NCI-H1417 treated with DMSO at 0.1 percent for 48 hours (cell line): ENCODE data around the gene SCP2.

Experiments used
- DNase-seq: peaks from one replicate; lab custom pipeline; 2025; lab: John Stamatoyannopoulos, UW

SCP2 gene

DNA sequence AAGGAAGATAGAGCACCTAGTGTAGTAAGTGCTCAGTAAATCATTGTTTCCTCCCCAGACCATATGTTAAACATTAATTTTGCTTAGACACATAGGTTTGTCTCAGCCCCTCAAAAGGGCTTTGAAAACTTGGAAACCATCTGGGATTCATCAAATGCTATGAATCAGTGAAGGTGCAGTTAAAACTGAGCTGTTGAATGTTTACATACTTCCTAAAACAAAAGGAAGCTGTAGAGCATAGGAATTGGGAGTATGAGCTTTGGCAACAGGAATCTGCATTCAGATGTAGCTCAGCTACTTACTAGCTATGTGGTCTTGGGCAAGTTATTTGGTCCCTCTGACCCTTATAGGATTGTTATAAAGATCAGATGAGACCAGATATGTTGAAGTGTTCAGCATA lies 116.2 kb downstream of the SCP2 start:
- no peak for DNase-seq

- DNase-seq: no peak
These were observed 117.8 kb downstream of the SCP2 start for GRCh38 chr1:53044926-53045325.

DNA sequence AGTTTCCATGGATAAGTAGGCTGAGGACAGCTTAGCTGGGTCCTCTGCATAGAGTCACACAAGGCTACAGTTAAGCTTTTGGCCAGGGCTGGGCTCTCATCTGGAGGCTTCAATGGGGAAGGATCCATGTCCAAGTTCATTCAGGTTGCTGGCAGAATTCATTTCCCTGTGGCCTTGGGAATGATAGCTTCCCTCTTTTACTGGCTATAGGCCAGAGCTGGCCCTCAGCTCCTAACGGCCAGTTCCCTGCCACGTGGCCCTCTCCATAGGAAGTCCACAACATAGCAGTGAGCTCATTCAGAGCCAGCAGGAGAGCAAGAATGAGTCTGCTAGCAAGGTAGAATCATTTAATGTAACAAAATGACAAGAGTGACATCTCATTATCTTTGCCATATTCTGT lies 119.9 kb downstream of the SCP2 start:
- DNase-seq: no peak

DNA sequence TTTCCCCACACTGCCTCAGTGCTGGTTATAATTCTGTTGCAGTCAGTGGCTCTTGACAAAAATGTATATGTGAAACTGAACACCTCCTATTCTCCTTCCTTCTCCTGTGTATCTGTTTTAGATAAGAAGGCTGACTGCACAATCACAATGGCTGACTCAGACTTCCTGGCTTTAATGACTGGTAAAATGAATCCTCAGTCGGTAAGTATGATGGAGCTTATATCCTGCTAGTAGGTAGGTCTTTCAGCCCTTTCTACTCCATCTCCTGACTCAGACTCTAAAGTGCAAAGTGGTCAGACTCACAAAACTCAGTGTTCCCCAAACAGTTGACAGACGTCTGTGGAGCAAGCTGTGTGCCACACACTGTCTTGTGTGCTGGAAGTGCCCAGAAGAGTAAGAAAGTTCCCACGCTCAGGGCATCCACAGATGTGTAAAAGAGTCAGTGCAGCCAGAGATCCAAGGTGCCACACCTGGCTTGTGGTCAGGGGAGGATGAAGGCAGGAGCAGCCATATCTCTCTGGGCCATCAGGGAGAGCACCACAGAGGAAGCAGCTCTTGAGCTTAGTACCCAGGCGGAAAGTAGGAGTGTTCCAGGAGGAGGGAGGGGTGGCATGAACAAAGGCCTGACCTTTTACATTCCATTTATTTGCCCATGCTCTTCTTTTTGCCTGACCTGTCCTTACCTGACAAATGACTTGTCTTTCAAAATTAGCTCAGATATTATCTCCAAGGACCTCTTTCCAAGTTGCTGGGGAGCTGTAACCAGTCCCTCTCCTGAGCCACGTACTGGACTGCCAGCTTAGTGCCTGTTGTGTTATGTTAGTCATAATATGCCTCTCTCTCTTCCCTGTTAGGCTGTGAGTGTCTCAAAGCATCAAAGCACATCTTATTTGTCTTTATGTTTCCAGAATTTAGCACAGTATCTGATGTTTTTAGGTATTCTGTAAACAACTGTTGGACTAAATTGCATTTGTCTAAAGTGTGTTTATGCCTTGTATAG lies 121.0 kb downstream of the SCP2 start:
- DNase-seq: no peak

DNA sequence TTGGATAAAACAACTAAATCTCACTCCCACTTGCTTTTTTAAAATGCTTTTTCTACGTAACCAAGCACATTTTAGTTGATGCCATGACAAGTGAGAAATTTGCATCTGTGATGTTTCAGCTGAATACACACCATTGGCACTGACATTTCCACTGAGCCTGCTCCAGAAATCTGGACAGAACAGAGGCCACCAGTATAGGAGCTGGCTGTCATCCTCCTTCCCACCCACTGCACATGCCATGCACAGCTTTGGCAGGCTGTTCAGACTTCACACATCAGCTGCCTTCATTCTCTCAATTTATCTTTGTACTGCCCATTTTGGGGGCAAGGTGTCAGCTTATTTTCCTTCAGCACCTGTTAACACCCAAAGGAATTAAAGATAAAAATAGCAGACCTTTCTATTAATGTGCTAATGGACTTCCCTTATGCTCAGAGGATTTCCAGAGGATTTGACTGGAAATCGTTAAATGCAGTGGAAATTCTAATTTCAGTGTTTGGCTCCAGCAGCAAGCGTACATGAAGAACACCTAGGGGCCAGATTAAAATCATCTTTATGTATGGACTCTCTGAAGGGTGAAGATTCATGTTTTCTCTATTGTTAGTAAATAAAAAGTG lies 122.0 kb downstream of the SCP2 start:
- DNase-seq: no peak

GRCh38 chr1:53049574-53049967 lies 122.5 kb downstream of the SCP2 start:
- no peak for DNase-seq

- DNase-seq: no peak
These were observed 123.2 kb downstream of the SCP2 start for GRCh38 chr1:53050310-53050709.

- no peak for DNase-seq
These were observed 124.6 kb downstream of the SCP2 start for GRCh38 chr1:53051676-53052075.

DNA sequence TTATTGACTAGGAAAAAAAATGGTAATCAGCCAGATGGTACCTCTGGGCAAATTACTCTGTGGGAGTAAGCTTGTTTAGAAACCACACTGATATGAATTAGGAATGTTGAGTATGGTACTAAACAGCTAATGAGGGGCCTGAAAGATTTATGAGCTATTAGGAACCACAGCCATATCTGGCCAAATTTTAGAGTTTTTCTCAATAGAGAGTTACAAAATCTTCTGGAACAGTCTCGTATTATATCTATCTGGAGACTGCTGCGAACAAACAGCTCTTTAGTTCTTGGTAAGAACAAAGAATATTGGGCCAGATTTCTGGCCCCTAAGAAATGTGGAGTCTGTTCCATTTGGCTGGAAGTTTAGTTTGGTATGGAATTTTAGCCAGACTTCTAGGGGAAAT lies 130.1 kb downstream of the SCP2 start:
- DNase-seq: no peak

DNA sequence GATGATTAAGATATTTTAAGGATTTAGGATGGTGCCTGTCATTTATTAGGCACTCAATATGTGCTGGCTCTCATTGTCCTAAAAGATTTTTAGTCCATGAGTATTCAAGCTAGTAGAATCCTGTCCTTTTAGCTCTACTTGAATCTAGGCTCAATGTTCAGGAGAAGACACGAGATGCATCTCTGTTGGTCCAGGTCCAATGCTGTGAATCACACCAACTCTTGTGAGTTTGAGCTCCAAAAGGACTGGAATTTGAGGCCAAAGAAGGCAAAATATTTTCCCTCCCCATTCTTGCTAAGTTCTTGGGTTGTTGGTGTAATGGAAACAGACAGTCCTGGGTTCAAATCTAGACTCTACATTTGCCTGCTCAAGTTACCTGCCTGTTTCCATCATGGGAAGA lies 133.5 kb downstream of the SCP2 start:
- DNase-seq: no peak

DNA sequence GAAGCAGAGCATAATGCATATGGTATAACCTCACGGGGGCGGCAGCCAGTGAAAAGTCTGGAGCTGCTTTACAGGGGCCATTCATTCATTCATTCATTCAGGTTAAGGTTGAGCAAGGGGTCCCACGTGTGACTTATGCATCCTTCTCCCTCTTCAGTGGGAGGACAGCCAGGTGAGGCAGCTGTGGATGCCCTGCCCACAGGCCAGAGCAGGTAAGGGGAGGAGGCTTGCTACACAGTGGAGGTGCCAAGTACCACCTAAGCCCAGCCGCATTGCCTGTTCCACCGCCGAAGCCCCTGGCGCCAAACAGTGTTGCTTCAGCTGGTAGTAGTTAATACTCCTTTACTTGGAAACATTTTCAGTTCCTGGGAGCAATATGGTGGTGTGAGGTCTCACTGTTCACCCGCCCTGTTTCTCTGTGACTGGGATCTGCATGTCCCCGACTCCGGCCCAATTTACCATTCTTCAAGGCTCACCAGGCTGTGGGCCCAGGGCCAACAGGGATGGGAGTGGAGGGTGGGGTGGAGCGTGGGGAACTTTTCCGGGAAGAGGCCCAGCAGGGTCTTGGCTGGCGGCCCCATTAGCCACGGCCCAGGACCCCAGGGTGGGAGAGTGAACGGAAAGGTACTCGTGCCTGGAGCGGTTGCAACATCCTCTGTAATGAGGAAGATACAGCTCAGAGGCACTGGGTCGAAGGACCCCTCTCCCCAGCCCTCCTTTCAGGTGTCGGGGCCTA lies 134.2 kb downstream of the SCP2 start:
- DNase-seq: no peak

DNA sequence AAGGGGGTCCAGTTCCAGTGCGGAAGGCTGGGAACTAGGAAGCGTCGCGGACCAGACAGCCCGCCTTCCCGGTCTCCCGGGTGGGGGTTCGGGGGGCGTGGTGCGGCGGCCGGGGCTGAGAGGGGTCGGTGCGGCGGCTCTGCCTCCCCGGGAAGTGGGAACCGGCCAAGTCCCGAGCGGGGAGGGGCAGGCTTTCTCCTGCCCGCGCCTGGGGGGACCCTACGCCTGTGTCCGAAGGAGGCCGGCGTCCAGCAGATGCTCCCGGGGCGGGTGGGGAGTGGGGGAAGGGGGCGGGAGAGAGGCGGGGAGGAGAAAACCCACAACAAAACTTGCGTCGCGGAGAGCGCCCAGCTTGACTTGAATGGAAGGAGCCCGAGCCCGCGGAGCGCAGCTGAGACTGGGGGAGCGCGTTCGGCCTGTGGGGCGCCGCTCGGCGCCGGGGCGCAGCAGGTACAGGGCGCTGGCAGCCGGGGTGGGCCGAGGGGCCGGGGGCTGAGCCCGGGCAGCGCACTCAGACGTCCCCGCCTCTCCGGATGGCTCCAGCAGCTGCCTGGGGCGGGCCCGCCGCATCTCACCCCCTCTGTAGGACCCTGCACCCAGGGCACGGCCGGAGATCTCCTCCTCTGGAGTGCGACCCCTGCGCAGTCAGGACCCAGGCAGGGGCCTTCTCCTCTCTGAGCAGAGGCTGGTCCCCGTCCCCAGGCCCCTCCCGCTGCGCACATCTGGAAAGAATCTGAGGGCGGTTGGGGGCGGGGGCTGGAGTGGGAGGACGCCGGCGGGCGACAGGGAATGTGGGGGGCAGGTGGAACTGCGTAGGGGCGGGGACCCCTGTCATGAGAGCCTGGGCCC lies 135.0 kb downstream of the SCP2 start, which contains the start of gene PODN:
PODN (plus strand) TSS at position 355 of the 849 bp plus-strand sequence. CDS start 7,643 bp downstream, outside the sequence.
- DNase-seq: no peak

DNA sequence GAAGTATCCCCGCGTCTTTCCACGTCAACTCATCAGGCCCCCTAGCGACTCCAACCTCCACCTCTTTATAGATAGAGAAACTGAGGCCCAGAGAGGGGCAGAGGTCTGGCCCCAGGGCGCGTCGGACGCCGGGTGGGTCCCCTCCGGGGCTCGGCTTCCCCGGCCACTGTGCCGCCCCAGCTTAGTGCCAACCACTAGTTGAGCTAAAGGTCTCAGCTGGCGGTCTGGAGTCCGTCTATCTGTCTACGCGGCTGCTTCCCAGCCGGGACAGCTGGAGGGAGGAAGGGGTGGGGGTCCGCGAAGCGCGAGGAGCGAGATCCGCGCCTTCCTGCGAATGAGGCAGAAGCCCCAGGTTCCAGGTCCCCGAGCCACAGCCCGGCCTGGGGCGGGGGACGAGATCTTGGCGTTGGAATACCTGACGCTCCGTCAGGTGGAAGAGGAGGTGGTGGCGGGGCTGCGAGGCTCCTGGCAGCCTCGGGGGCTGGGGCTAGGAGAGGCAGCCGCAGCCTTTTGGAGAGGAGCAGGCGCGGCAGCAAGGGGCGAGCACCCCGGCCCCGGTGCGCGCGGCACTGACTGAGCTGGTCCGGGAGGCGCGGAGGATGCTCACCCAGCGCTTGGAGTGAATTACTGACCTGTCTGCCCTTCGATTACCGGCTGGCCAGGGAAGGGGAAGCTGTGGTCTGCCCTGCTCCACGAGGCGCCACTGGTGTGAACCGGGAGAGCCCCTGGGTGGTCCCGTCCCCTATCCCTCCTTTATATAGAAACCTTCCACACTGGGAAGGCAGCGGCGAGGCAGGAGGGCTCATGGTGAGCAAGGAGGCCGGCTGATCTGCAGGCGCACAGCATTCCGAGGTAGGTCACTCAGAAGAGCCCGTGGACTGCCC lies 135.9 kb downstream of the SCP2 start:
- DNase-seq: no peak

DNA sequence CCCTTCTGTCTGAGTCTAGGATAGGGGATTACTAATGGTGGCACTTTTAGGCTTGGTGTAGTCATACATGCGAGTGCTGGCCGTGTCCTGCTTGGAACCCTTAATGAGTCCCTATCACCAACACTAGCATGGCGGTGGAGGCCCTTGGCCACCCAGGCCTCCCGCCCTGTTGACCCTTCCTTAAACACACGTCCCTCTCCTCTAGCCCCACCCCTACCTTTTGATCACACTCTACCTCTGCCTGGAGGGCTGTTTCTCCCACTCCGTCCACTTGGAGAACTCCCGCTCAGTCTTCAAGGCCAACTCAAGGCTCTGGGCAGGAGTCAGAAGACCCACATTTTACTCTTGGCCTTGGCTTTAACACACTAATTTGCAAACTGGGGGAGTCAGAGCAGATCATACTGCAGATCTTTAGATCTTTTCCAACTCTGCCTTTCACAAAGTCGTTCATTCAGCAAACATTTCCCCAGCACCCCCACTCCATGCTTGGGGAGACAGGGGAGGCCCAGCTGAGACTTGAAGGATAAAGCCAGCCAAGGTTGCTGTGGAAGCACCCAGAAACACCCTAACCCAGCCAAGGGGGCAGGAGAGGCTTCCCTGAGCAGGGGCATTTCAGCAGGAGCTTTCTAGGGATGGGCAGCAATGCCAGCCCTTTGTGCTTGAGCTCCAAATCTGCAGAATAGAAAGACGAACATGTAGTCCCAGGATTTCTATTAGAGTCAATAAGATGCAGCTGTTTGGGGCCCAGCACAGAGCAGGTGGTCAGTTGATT lies 136.9 kb downstream of the SCP2 start:
- no peak for DNase-seq

- no peak for DNase-seq
These were observed 138.3 kb downstream of the SCP2 start for GRCh38 chr1:53065391-53065790.

DNA sequence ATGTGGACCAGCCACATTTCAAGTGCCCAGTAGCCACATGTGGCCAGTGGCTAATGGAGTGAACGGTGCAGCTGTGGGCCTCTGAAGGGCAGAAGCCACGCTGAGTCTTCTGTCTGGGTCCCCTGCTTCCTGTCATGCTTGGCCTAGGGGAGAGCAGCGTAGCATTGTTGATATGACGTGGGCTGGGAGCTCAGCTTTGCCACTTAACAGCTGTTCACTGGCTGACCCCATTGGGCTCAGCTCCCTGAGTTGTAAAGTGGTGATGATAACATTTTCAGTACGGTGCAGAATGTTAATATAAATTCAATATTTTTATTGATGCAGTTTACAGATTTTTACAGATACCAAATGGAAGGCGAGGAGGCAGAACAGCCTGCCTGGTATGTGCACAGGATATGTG lies 139.4 kb downstream of the SCP2 start:
- no peak for DNase-seq

DNA sequence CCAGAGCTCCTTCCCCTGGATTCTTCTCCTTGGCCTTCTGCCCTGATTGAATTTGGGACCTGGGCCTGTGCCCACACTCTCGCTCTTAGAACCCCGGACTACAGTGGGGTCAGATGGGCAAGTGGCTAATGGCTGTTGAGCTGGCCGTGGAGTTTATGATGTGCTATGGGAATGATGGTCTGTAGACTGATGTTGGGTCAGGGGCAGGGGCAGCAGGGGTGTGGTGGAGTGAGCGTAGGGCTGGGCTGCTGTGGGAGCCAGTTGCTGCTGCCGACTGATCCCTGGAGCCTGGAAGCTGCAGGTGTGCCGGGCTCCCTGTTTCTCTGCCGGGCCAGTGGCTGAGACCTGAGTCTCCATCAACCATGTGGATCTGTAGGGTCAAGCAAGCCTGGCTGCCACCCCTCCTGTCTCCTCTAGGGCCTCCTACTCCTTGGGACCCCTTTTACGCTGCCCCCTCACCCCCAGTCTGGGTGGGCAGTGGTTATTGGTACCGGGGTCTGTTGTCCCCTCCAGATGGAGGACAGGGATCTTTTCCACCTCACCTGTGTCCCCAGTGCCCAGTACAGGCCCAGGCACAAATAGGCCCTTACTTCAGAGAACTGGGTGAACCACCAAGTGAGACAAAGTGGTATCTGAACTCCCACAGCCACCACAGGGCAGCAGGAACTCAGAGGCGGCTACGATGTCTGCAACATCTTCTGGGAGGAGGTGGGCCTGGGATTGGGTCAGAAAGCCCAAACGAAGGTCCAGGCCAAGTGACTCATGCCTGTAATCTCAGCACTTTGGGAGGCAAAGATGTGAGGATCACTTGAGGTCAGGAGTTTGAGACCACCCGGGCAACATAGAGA lies 140.0 kb downstream of the SCP2 start:
- no peak for DNase-seq

GRCh38 chr1:53067886-53068285 lies 140.8 kb downstream of the SCP2 start:
- DNase-seq: no peak
